ENCODE results near the gene TRPM6. TPM values are rescaled to one million over a fixed set of nuclear protein-coding genes. Genes with fewer than 3 reads are reported as not detected.

Gene TRPM6
- total RNA-seq, 1 donor = under 0.01 TPM

DNA sequence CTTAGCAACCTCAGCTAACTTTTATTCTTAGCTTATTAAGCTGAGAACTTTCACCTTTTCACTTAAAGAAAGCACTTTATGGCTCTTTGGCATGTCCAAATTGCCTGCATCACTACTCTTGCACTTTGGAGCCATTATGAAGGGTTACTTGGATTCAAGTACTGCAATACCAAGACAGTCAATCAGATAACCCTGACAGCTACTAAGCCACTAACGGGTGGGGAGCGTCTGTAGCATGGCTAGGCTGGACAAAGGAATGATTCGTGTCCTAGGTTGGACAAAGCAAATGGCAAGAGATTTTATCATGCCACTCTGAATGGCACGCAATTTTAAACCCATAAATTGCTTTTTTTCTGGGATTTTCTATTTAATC is 39.6 kb downstream of the TRPM6 start:
- H3K4me3 ChIP-seq (ENCODE audit: insufficient read depth, low read length) = no peak overlapping the region
- no peaks in the 10 kb centered on the region for H3K4me1 ChIP-seq (ENCODE audit: insufficient read depth, low read length)
- no peak overlapping the region for H3K27ac ChIP-seq (ENCODE audit: low read depth, low read length)
- DNase-seq (ENCODE audit: insufficient read length, low spot score, missing footprints) = no peak
- TF ChIP-seq, protein P1, sequence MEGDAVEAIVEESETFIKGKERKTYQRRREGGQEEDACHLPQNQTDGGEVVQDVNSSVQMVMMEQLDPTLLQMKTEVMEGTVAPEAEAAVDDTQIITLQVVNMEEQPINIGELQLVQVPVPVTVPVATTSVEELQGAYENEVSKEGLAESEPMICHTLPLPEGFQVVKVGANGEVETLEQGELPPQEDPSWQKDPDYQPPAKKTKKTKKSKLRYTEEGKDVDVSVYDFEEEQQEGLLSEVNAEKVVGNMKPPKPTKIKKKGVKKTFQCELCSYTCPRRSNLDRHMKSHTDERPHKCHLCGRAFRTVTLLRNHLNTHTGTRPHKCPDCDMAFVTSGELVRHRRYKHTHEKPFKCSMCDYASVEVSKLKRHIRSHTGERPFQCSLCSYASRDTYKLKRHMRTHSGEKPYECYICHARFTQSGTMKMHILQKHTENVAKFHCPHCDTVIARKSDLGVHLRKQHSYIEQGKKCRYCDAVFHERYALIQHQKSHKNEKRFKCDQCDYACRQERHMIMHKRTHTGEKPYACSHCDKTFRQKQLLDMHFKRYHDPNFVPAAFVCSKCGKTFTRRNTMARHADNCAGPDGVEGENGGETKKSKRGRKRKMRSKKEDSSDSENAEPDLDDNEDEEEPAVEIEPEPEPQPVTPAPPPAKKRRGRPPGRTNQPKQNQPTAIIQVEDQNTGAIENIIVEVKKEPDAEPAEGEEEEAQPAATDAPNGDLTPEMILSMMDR (IDR thresholded peaks at IDR 0.05; ENCODE audit: extremely low read depth, low read depth, low read length) = no peak
- H2AFZ ChIP-seq (ENCODE audit: low read length) = no peak overlapping the region
- H3K36me3 ChIP-seq (ENCODE audit: insufficient read depth, low read length) = no peaks in the 10 kb centered on the region
- no peaks in the 10 kb centered on the region for H4K20me1 ChIP-seq (ENCODE audit: insufficient read depth, low read length)
- no peak overlapping the region for H3K4me2 ChIP-seq (ENCODE audit: insufficient read depth, low read length)
- no peaks in the 10 kb centered on the region for H3K27me3 ChIP-seq (ENCODE audit: insufficient read depth, low read length)
- H3K9me3 ChIP-seq (ENCODE audit: low read depth, low read length) = no peaks in the 10 kb centered on the region
- no peaks in the 10 kb centered on the region for H3K79me2 ChIP-seq (ENCODE audit: insufficient read depth, low read length)

- H3K4me1 ChIP-seq (ENCODE audit: insufficient read depth, low read length) = no peaks in the 10 kb centered on the region
Observed at GRCh38 chr9:74847478-74848152, 40.1 kb downstream of the TRPM6 start.

DNA sequence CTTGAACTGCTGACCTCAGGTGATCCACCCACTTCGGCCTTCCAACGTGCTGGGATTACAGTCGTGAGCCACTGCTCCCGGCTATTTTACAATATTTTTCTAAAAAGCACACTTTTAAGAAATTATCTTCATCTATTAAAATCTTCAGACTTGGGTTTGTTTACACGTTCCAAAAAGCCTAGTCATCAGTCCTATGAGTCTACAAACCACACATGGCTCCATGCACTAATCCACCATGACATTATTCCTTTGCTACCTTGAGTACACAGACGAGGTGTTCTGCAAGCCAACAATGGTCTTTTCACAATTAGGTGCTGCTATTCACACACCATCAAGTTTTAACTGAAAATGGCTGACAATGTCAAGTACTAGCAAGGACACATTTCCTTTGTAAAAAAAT is 41.0 kb downstream of the TRPM6 start:
- Histone ChIP-seq H3K9me3 (ENCODE audit: low read depth, low read length) (no peaks in the 10 kb centered on the region), H2AFZ (ENCODE audit: low read length) (no peak overlapping the region), H3K36me3 (ENCODE audit: insufficient read depth, low read length) (no peaks in the 10 kb centered on the region), H4K20me1 (ENCODE audit: insufficient read depth, low read length) (no peaks in the 10 kb centered on the region), H3K79me2 (ENCODE audit: insufficient read depth, low read length) (no peaks in the 10 kb centered on the region), H3K4me3 (ENCODE audit: insufficient read depth, low read length) (no peak overlapping the region), H3K27me3 (ENCODE audit: insufficient read depth, low read length) (no peaks in the 10 kb centered on the region), H3K4me1 (ENCODE audit: insufficient read depth, low read length) (no peaks in the 10 kb centered on the region), H3K4me2 (ENCODE audit: insufficient read depth, low read length) (no peak overlapping the region), H3K27ac (ENCODE audit: low read depth, low read length) (no peak overlapping the region)
- DNase-seq (ENCODE audit: insufficient read length, low spot score, missing footprints) = no peak
- TF ChIP-seq, protein P1 (IDR thresholded peaks at IDR 0.05; ENCODE audit: extremely low read depth, low read depth, low read length) = no peak

More at GRCh38 chr9:74847478-74848152, 40.1 kb downstream of the TRPM6 start:
- Histone ChIP-seq H3K4me2 (ENCODE audit: insufficient read depth, low read length) (no peak overlapping the region), H3K27ac (ENCODE audit: low read depth, low read length) (no peak overlapping the region), H4K20me1 (ENCODE audit: insufficient read depth, low read length) (no peaks in the 10 kb centered on the region), H2AFZ (ENCODE audit: low read length) (no peak overlapping the region), H3K9me3 (ENCODE audit: low read depth, low read length) (no peaks in the 10 kb centered on the region), H3K27me3 (ENCODE audit: insufficient read depth, low read length) (no peaks in the 10 kb centered on the region), H3K36me3 (ENCODE audit: insufficient read depth, low read length) (no peaks in the 10 kb centered on the region), H3K79me2 (ENCODE audit: insufficient read depth, low read length) (no peaks in the 10 kb centered on the region), H3K4me3 (ENCODE audit: insufficient read depth, low read length) (no peak overlapping the region)
- DNase-seq (ENCODE audit: insufficient read length, low spot score, missing footprints) = no peak
- TF ChIP-seq, protein P1 (IDR thresholded peaks at IDR 0.05; ENCODE audit: extremely low read depth, low read depth, low read length) = no peak

GRCh38 chr9:74838351-74838750 is 49.4 kb downstream of the TRPM6 start:
- H3K79me2 ChIP-seq (ENCODE audit: insufficient read depth, low read length) = no peaks in the 10 kb centered on the region
- no peak for DNase-seq (ENCODE audit: insufficient read length, low spot score, missing footprints)
- no peaks in the 10 kb centered on the region for H3K27me3 ChIP-seq (ENCODE audit: insufficient read depth, low read length)
- no peaks in the 10 kb centered on the region for H3K9me3 ChIP-seq (ENCODE audit: low read depth, low read length)
- TF ChIP-seq, protein P1 (IDR thresholded peaks at IDR 0.05; ENCODE audit: extremely low read depth, low read depth, low read length) = no peak
- H2AFZ ChIP-seq (ENCODE audit: low read length) = no peak overlapping the region
- H4K20me1 ChIP-seq (ENCODE audit: insufficient read depth, low read length) = no peaks in the 10 kb centered on the region
- H3K27ac ChIP-seq (ENCODE audit: low read depth, low read length) = no peak overlapping the region
- H3K4me1 ChIP-seq (ENCODE audit: insufficient read depth, low read length) = no peaks in the 10 kb centered on the region
- H3K36me3 ChIP-seq (ENCODE audit: insufficient read depth, low read length) = no peaks in the 10 kb centered on the region
- no peak overlapping the region for H3K4me3 ChIP-seq (ENCODE audit: insufficient read depth, low read length)
- H3K4me2 ChIP-seq (ENCODE audit: insufficient read depth, low read length) = no peak overlapping the region

Measured in osteoblast (primary cell).